Measurements from ENCODE around the gene PTPN5.

PTPN5 gene

DNA sequence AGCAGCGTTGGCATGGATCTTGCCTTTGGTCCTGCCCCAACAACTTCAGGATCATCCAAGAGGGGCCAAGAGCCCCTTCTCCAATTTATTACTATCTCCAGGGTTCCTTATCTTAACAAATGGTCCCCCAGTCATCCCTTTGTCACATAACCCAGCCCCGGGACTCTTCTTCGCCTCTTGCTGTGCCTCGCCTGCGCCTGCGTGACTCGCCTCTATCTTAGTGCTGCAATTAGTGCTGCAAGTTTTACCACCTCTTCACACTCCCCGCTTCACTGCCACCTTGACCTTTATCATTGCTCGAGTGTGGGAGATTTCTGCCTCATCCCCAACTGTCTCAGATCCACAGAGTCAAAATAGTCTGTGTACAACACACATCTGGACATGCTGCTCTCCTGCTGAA, 61.6 kb downstream of the PTPN5 start:
- no peaks in the 10 kb centered on the region for H3K36me3 ChIP-seq (replicated peaks; ENCODE audit: insufficient read depth, low read length)
- H3K9me2 ChIP-seq (replicated peaks; ENCODE audit: insufficient read depth, low read length) = no peaks in the 10 kb centered on the region
- no peak for TF ChIP-seq EZH2 (optimal IDR thresholded peaks at IDR 0.05; ENCODE audit: low read depth, low read length)
- no peak for TF ChIP-seq CTCF (IDR thresholded peaks at IDR 0.05; ENCODE audit: low read length)
- no peak for TF ChIP-seq EZH2phosphoT487 (IDR thresholded peaks at IDR 0.05; ENCODE audit: low read length)
- no peak overlapping the region for H3K4me3 ChIP-seq (ENCODE audit: low read length)
- no peaks in the 10 kb centered on the region for H3K79me2 ChIP-seq (ENCODE audit: low read length)
- H3F3A ChIP-seq (ENCODE audit: insufficient read depth, low read length) = no peaks in the 10 kb centered on the region
- no peak overlapping the region for H2AFZ ChIP-seq (ENCODE audit: low read length)
- H3K27me3 ChIP-seq (replicated peaks; ENCODE audit: insufficient read depth, low read length) = no peaks in the 10 kb centered on the region
- H3K9me3 ChIP-seq (replicated peaks; ENCODE audit: insufficient read depth, low read length) = no peaks in the 10 kb centered on the region
- no peak overlapping the region for H3K27ac ChIP-seq (ENCODE audit: low read length)
- DNase-seq = no peak
- 0 out of 2 replicates have a peak, but pooled peaks cover 4% of the 10 kb centered on the region for H3K4me1 ChIP-seq (ENCODE audit: low read length)
- H3K9ac ChIP-seq (ENCODE audit: low read length) = no peak overlapping the region
- H4K20me1 ChIP-seq (ENCODE audit: insufficient read depth, low read length) = no peaks in the 10 kb centered on the region
- no peak overlapping the region for H3K4me2 ChIP-seq (ENCODE audit: low read depth, low read length)

- Histone ChIP-seq H3K4me2 (ENCODE audit: low read depth, low read length) (no peak overlapping the region), H3K9me3 (replicated peaks; ENCODE audit: insufficient read depth, low read length) (no peaks in the 10 kb centered on the region), H3F3A (ENCODE audit: insufficient read depth, low read length) (no peaks in the 10 kb centered on the region), H3K27me3 (replicated peaks; ENCODE audit: insufficient read depth, low read length) (no peaks in the 10 kb centered on the region), H3K9me2 (replicated peaks; ENCODE audit: insufficient read depth, low read length) (no peaks in the 10 kb centered on the region), H3K4me1 (ENCODE audit: low read length) (0 out of 2 replicates have a peak, but pooled peaks cover 4% of the 10 kb centered on the region), H3K9ac (ENCODE audit: low read length) (no peak overlapping the region), H3K36me3 (replicated peaks; ENCODE audit: insufficient read depth, low read length) (no peaks in the 10 kb centered on the region), H2AFZ (ENCODE audit: low read length) (no peak overlapping the region), H4K20me1 (ENCODE audit: insufficient read depth, low read length) (no peaks in the 10 kb centered on the region), H3K27ac (ENCODE audit: low read length) (no peak overlapping the region), H3K4me3 (ENCODE audit: low read length) (no peak overlapping the region), H3K79me2 (ENCODE audit: low read length) (no peaks in the 10 kb centered on the region)
- TF ChIP-seq CTCF (IDR thresholded peaks at IDR 0.05; ENCODE audit: low read length) = no peak
- no peak for TF ChIP-seq EZH2 (optimal IDR thresholded peaks at IDR 0.05; ENCODE audit: low read depth, low read length)
- no peak for DNase-seq
These were observed 62.2 kb downstream of the PTPN5 start for GRCh38 chr11:18729426-18729825.

DNA sequence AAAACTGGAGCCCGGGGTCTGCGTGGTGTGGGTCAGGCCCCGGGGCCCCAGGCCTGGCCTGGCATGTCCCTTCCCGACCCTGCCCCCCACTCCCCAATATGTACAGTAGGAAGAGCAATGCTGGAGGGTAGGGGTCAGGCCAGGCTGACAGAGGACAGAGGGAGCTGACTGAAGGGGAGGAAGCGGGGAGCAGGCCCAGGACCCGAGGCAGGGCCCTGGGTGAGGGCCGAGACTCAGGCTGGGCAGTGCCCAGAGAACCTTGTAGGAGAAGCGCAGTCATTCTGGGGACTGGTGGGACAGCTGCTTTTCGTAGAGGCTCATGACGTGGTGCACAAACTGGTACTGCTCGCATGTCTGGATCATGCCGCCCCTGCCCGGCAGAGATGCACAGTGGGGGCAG, 62.9 kb downstream of the PTPN5 start:
- H4K20me1 ChIP-seq (ENCODE audit: insufficient read depth, low read length) = no peaks in the 10 kb centered on the region
- DNase-seq = no peak
- TF ChIP-seq EZH2phosphoT487 (IDR thresholded peaks at IDR 0.05; ENCODE audit: low read length) (no peak), CTCF (IDR thresholded peaks at IDR 0.05; ENCODE audit: low read length) (no peak), EZH2 (optimal IDR thresholded peaks at IDR 0.05; ENCODE audit: low read depth, low read length) (no peak)
- no peak overlapping the region for H2AFZ ChIP-seq (ENCODE audit: low read length)
- no peaks in the 10 kb centered on the region for H3K9me2 ChIP-seq (replicated peaks; ENCODE audit: insufficient read depth, low read length)
- H3K4me3 ChIP-seq (ENCODE audit: low read length) = no peak overlapping the region
- H3K36me3 ChIP-seq (replicated peaks; ENCODE audit: insufficient read depth, low read length) = no peaks in the 10 kb centered on the region
- H3K4me2 ChIP-seq (ENCODE audit: low read depth, low read length) = no peak overlapping the region
- no peaks in the 10 kb centered on the region for H3K9me3 ChIP-seq (replicated peaks; ENCODE audit: insufficient read depth, low read length)
- H3K27me3 ChIP-seq (replicated peaks; ENCODE audit: insufficient read depth, low read length) = no peaks in the 10 kb centered on the region
- no peaks in the 10 kb centered on the region for H3F3A ChIP-seq (ENCODE audit: insufficient read depth, low read length)
- no peak overlapping the region for H3K9ac ChIP-seq (ENCODE audit: low read length)
- no peak overlapping the region for H3K27ac ChIP-seq (ENCODE audit: low read length)
- H3K79me2 ChIP-seq (ENCODE audit: low read length) = no peaks in the 10 kb centered on the region
- 0 out of 2 replicates have a peak, but pooled peaks cover 4% of the 10 kb centered on the region for H3K4me1 ChIP-seq (ENCODE audit: low read length)
